GM23248 (cell line): ENCODE data around the gene RCBTB1. TPM values are rescaled to one million over a fixed set of nuclear protein-coding genes. Genes with fewer than 3 reads are reported as not detected.
A peak's percentile ranks its signal among the peaks of the same experiment; 100 is the strongest.

Experiments
- DNase-seq: peaks from one replicate; pipeline ENCODE4 v3.0.0-alpha.2; 2015
- H2AFZ ChIP-seq: fragments of 200-600 bp; sonication (generic); 2 replicates; pipeline ENCODE4 v1.6.1; 2016; ENCODE audit warnings: antibody characterized with exemption
- H3F3A ChIP-seq: fragments of 200-600 bp; sonication (generic); 2 replicates; pipeline ENCODE4 v1.6.1; 2016; ENCODE audit warnings: mild to moderate bottlenecking, antibody characterized with exemption, mixed run types; ENCODE audit not compliant: insufficient read depth
- H3K27ac ChIP-seq: fragments of 200-600 bp; sonication (generic); 2 replicates; pipeline ENCODE4 v1.5.1; 2016; ENCODE audit warnings: mild to moderate bottlenecking
- H3K27me3 ChIP-seq: fragments of 200-600 bp; sonication (generic); replicated peaks from 2 replicates; pipeline ENCODE4 v1.6.1; 2016; ENCODE audit warnings: mild to moderate bottlenecking; ENCODE audit not compliant: insufficient read depth
- H3K36me3 ChIP-seq: fragments of 200-600 bp; sonication (generic); 2 replicates; pipeline ENCODE4 v1.6.1; 2016; ENCODE audit warnings: low read depth, mild to moderate bottlenecking
- H3K4me1 ChIP-seq: fragments of 200-600 bp; sonication (generic); 2 replicates; pipeline ENCODE4 v1.6.1; 2016; ENCODE audit warnings: mild to moderate bottlenecking; ENCODE audit not compliant: insufficient read depth
- H3K4me2 ChIP-seq: fragments of 200-600 bp; sonication (generic); one replicate; pipeline ENCODE4 v1.6.1; 2016; ENCODE audit warnings: mild to moderate bottlenecking; ENCODE audit not compliant: unreplicated experiment
- H3K4me3 ChIP-seq: fragments of 200-600 bp; sonication (generic); 2 replicates; pipeline ENCODE4 v1.5.1; 2016; ENCODE audit warnings: mild to moderate bottlenecking
- H3K79me2 ChIP-seq: fragments of 200-600 bp; sonication (generic); 2 replicates; pipeline ENCODE4 v1.6.1; 2016; ENCODE audit warnings: mild to moderate bottlenecking; ENCODE audit not compliant: insufficient read depth
- H3K9ac ChIP-seq: fragments of 200-600 bp; sonication (generic); 2 replicates; pipeline ENCODE4 v1.6.1; 2016; ENCODE audit warnings: mild to moderate bottlenecking
- H3K9me2 ChIP-seq: fragments of 200-600 bp; sonication (generic); 2 replicates; pipeline ENCODE4 v1.6.1; 2016; ENCODE audit warnings: mixed run types, mild to moderate bottlenecking, moderate library complexity; ENCODE audit not compliant: insufficient read depth
- H3K9me3 ChIP-seq: fragments of 200-600 bp; sonication (generic); one replicate; pipeline ENCODE4 v1.6.1; 2017; ENCODE audit warnings: low read depth
- H4K20me1 ChIP-seq: fragments of 200-600 bp; sonication (generic); 2 replicates; pipeline ENCODE4 v1.6.0; 2016; ENCODE audit not compliant: insufficient read depth
- EZH2 ChIP-seq: fragments of 200-600 bp; sonication (generic); IDR thresholded peaks from 2 replicates; pipeline ENCODE4 v1.6.1; 2018; ENCODE audit warnings: antibody characterized with exemption, mild to moderate bottlenecking; ENCODE audit not compliant: insufficient read depth, poor library complexity, severe bottlenecking
- EZH2phosphoT487 ChIP-seq: fragments of 200-600 bp; sonication (generic); IDR thresholded peaks from 2 replicates; pipeline ENCODE4 v1.6.1; 2018; ENCODE audit warnings: antibody characterized with exemption, moderate library complexity, mild to moderate bottlenecking, low read depth; ENCODE audit not compliant: insufficient read depth
- WGBS, 2 experiments: methylation state at CpG; one replicate each; pipeline ENCODE4 v1.1.6; 2015 to 2017; ENCODE audit warnings: low lambda C conversion rate in 2 of 2, low coverage in 1 of 2; ENCODE audit errors: missing lambda C conversion rate in 2 of 2; 5-methylcytosine and 5-hydroxymethylcytosine counted together
- in situ Hi-C: fragments of 300-500 bp; cut with MboI; formaldehyde crosslinking; loops from 2 replicates; pipeline ENCODE4 v1.15.0; 2020
- polyA plus RNA-seq: library from polyadenylated mRNA; unstranded; fragments of >200 nt; fragmentation: Nextera tagmentation; extraction: Ambion mirVana; gene quantifications from 2 replicates; pipeline ENCODE4 v1.2.1, GENCODE V29; 2016
- total RNA-seq: library from RNA; depleted of rRNA; stranded (reverse); fragments of >200 nt; shearing (Covaris generic); gene quantifications from 2 replicates; pipeline ENCODE4 v1.2.3, GENCODE V29; 2014; rRNA removed

RCBTB1 gene
- total and polyA plus RNA-seq, 2 experiments from 2014 or later = 9.5 to 9.9 TPM

DNA sequence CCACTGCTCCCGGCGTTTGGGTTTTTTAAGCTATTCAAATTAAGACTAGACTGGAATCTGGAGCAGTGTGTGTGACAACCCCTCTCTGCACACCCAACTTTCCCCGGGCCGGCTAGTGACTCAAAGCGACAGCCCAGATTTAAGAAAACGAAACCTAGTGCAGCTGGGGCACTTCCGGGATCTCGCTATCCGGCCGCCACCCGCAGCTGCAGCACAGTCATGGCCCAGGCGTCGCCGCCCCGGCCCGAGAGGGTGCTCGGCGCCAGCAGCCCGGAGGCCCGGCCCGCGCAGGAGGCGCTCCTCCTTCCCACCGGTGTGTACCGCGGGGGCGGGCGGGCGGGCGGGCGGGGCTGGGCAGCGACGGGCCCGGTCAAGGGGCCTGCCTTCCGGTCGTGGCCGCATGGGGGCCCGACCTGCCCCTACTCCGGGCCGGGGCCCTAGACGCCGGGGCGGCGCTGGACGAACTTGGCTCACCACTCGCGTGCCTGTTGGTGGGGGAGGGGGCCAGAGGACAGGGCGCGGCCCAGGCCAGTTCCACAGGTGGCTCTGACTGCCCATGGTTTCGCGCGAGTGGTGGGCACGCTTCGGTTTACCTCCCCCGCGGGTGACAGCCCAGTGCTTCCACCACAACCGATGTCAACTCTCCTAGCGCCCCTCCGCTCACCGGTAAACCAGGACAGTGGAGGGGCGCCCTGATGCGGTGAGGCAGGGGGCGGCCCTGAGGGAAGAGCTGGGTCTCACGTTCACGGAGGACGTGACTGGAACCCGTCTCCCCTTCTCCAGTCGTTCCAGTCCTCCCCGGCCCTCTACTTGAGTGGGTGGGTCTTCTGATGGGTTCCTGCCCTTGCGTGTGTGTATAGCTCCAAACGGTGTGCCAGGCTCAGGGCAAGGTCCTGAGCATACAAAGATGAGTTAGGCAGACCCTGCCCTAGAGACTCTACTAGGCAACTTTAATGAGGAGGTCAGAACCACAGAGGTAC, 89.3 kb downstream of the RCBTB1 start, which contains the start of gene PHF11:
Gene PHF11, plus strand, starts transcription at position 171 of the 980 bp plus-strand sequence. Its CDS starts 49 bp downstream, at position 220.
- Histone ChIP-seq H3K27ac (peak within 1 kb of the TSS; percentile 92), H3K9ac (peak within 1 kb of the TSS; percentile 97), H4K20me1 (no peaks in the 10 kb centered on the region), H3K9me3 (no peaks in the 10 kb centered on the region), H3K9me2 (no peaks in the 10 kb centered on the region), H3K27me3 (no peaks in the 10 kb centered on the region), H3K4me1 (peaks cover 23% of the 10 kb centered on the region), H3F3A (peaks cover 76% of the 10 kb centered on the region), H2AFZ (peak within 1 kb of the TSS; percentile 94), H3K79me2 (no peaks in the 10 kb centered on the region), H3K36me3 (no peaks in the 10 kb centered on the region), H3K4me3 (peak within 1 kb of the TSS; percentile 88), H3K4me2 (peak within 1 kb of the TSS; percentile 86)
- in situ Hi-C loops = no loop called here
- WGBS, 2 experiments = 6 to 7% methylated on average over 37 to 44 of the region's 71 CpGs
- peak; percentile 91 for DNase-seq
- TF ChIP-seq EZH2 (no peak), EZH2phosphoT487 (no peak)

DNA sequence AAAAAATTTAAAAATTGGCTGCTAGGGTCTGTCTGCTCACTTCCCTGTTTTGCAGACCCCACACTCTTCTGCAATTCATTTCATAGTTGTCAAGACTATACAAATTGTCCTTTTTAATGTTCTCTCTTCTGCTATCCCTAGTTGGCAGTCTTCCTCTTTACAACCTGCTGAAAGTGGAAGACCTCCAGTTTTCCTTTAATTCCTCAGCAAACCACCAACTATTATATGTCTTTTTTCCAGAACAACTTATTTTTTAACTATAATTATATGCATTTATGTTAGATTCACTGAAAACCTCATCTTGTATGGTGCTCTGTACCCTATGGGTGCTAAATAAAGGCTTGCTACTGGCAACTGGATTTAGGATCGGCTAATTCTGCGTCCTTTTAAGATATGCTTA, 90.7 kb downstream of the RCBTB1 start:
- in situ Hi-C loops = no loop called here
- no peak for TF ChIP-seq EZH2phosphoT487
- no peak for TF ChIP-seq EZH2
- DNase-seq = no peak
- Histone ChIP-seq H3K79me2 (no peaks in the 10 kb centered on the region), H3K4me3 (peak overlapping the region; percentile 88), H3K9ac (peak overlapping the region; percentile 97), H4K20me1 (no peaks in the 10 kb centered on the region), H3F3A (peaks cover 67% of the 10 kb centered on the region), H3K9me3 (no peaks in the 10 kb centered on the region), H2AFZ (peak overlapping the region; percentile 94), H3K27ac (peak overlapping the region; percentile 92; the same call in 1 of the 2 replicates), H3K36me3 (no peaks in the 10 kb centered on the region), H3K27me3 (no peaks in the 10 kb centered on the region), H3K4me2 (peak overlapping the region; percentile 86), H3K4me1 (peaks cover 15% of the 10 kb centered on the region), H3K9me2 (no peaks in the 10 kb centered on the region)
- WGBS, 2 experiments = 64 to 72% methylated on average over 2 of the region's 2 CpGs

DNA sequence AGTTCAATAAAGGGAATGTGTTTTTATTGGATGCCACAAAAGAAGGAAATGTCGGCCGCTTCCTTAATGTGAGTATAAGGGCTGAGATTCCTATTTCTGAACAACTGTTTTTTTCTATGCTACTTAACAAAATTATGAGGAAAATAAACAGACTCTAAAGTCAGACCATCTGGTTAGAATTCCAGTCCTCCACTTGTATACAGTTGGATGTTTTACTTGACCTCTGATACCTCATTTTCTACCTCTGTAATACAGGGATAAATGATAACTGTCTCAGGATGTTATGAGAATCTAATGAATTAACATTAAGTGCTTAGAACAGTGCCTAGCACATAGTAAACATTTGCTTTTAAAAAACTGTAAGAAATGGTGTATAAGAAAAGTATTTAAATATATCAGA, 96.8 kb downstream of the RCBTB1 start:
- Histone ChIP-seq H4K20me1 (no peaks in the 10 kb centered on the region), H3K27me3 (no peaks in the 10 kb centered on the region), H2AFZ (no peak overlapping the region), H3K4me2 (no peak overlapping the region), H3K36me3 (peaks cover 16% of the 10 kb centered on the region; the same call in 1 of the 2 replicates), H3K79me2 (no peaks in the 10 kb centered on the region), H3F3A (peaks cover 10% of the 10 kb centered on the region; the same call in 1 of the 2 replicates), H3K9ac (no peak overlapping the region), H3K4me1 (no peaks in the 10 kb centered on the region), H3K27ac (no peak overlapping the region), H3K9me2 (no peaks in the 10 kb centered on the region), H3K4me3 (no peak overlapping the region), H3K9me3 (no peaks in the 10 kb centered on the region)
- in situ Hi-C loops = no loop called here
- DNase-seq = no peak
- TF ChIP-seq EZH2phosphoT487 (no peak), EZH2 (no peak)
- 100% methylated on average over 2 of the region's 2 CpGs for WGBS, 2 experiments

Other genes starting within 250 kb of the RCBTB1 start
- gene CAB39L, start 141.5 kb downstream of the RCBTB1 start, total RNA-seq = 7.3 and 10.5 TPM in 2 replicates
- gene CAB39L, start 141.5 kb downstream of the RCBTB1 start, polyA plus RNA-seq = 6.1 and 7.0 TPM in 2 replicates
- gene SETDB2, start 141.3 kb downstream of the RCBTB1 start, total RNA-seq = 2.8 and 5.3 TPM in 2 replicates
- 5.1 and 5.7 TPM in 2 replicates for gene SETDB2, start 141.3 kb downstream of the RCBTB1 start, polyA plus RNA-seq
- 13.4 and 16.9 TPM in 2 replicates for gene PHF11, start 89.6 kb downstream of the RCBTB1 start, total RNA-seq
- gene PHF11, start 89.6 kb downstream of the RCBTB1 start, polyA plus RNA-seq = 29.3 and 29.6 TPM in 2 replicates
- gene ARL11, start 42.9 kb upstream of the RCBTB1 start, total RNA-seq = not detected in 2 replicates
- not detected in 2 replicates for gene ARL11, start 42.9 kb upstream of the RCBTB1 start, polyA plus RNA-seq
- gene EBPL, start 105.9 kb upstream of the RCBTB1 start, total RNA-seq = 54.3 and 68.3 TPM in 2 replicates
- 65.0 and 67.7 TPM in 2 replicates for gene EBPL, start 105.9 kb upstream of the RCBTB1 start, polyA plus RNA-seq
- gene KPNA3, start 207.1 kb upstream of the RCBTB1 start, total RNA-seq = 33.0 and 36.4 TPM in 2 replicates
- gene KPNA3, start 207.1 kb upstream of the RCBTB1 start, polyA plus RNA-seq = 29.8 and 34.9 TPM in 2 replicates